ENCODE measurements around the gene MAPK6. TPM values are rescaled to one million over a fixed set of nuclear protein-coding genes. Genes with fewer than 3 reads are reported as not detected.
A peak's percentile ranks its signal among the peaks of the same experiment; 100 is the strongest.

MAPK6 gene
- total RNA-seq, 1 donor from 2014 or later = 98.2 TPM

DNA sequence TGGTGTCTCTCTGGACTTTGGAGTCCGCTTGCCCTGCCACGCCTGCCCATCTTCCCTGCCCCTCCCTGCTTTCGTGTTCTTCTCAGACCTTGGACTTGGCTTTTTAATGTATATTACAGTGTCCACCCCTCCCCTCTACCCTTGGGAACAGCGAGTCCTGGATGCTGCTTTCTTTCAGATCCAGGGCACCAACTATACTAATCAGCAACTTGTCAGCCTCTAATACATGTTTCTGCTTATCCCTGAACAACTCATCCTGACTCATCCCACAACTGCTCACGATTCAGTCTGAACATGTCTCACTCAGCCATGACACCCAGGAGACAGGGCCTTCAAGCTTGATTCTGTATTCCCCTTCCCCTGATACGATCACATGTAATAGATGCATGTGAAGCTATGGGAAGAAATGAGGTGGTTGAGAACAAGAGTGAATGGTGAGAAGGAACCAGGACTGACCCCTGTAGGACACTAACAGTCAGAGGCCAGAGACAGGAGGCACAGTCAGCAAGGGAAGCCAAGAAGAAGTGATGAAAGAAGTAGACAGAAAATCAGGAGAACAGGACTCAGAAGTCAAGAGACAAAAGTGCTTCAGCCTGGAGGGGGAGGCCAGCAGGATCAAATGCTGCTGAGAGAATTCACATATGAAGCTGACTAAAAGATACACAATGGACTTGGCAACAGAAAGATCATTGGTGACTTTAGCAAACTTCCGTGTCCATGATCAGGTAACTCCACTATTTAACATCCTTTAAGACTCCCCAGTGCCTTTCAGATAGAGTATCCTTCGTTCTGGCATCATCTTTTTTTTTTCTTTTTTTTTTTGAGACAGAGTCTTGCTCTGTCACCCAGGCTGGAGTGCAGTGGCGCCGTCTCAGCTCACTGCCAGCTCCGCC lies 58.1 kb downstream of the MAPK6 start:
- DNase-seq (ENCODE audit: low read depth) = peak; percentile 69
- Mint-ChIP-seq H3K4me1 (ENCODE audit: low read depth, unreplicated experiment) (peaks cover 32% of the 10 kb centered on the region), H3K4me3 (ENCODE audit: unreplicated experiment) (no peak overlapping the region), H3K9me3 (ENCODE audit: unreplicated experiment) (no peaks in the 10 kb centered on the region), H3K27me3 (ENCODE audit: low read depth, unreplicated experiment) (no peaks in the 10 kb centered on the region), H3K36me3 (ENCODE audit: low read depth, unreplicated experiment) (no peaks in the 10 kb centered on the region), H3K27ac (ENCODE audit: unreplicated experiment) (peak overlapping the region; percentile 95)
- no peaks in the 10 kb centered on the region for H3K79me2 ChIP-seq (ENCODE audit: insufficient read depth, low read length)
- no peak for FAIRE-seq
- H3K27ac ChIP-seq (ENCODE audit: low read depth, low read length) = peak overlapping the region; percentile 51
- TF ChIP-seq, protein P1, sequence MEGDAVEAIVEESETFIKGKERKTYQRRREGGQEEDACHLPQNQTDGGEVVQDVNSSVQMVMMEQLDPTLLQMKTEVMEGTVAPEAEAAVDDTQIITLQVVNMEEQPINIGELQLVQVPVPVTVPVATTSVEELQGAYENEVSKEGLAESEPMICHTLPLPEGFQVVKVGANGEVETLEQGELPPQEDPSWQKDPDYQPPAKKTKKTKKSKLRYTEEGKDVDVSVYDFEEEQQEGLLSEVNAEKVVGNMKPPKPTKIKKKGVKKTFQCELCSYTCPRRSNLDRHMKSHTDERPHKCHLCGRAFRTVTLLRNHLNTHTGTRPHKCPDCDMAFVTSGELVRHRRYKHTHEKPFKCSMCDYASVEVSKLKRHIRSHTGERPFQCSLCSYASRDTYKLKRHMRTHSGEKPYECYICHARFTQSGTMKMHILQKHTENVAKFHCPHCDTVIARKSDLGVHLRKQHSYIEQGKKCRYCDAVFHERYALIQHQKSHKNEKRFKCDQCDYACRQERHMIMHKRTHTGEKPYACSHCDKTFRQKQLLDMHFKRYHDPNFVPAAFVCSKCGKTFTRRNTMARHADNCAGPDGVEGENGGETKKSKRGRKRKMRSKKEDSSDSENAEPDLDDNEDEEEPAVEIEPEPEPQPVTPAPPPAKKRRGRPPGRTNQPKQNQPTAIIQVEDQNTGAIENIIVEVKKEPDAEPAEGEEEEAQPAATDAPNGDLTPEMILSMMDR (IDR thresholded peaks at IDR 0.05; ENCODE audit: insufficient read depth, low read depth, low read length) = no peak
- TF ChIP-seq EZH2 (IDR thresholded peaks at IDR 0.05; ENCODE audit: insufficient read depth, low read length) = no peak
- H2AFZ ChIP-seq (ENCODE audit: low read depth, low read length) = peak overlapping the region; percentile 70
- peaks cover 11% of the 10 kb centered on the region for H3K4me1 ChIP-seq (ENCODE audit: insufficient read depth, low read length)
- H3K27me3 ChIP-seq (ENCODE audit: insufficient read depth, low read length) = no peaks in the 10 kb centered on the region
- no peaks in the 10 kb centered on the region for H3K36me3 ChIP-seq (ENCODE audit: insufficient read depth, low read length)
- H4K20me1 ChIP-seq (ENCODE audit: insufficient read depth, low read length) = no peaks in the 10 kb centered on the region
- no peaks in the 10 kb centered on the region for H3K9me3 ChIP-seq (ENCODE audit: insufficient read depth, low read depth, low read length)
- no peak overlapping the region for H3K4me3 ChIP-seq (ENCODE audit: insufficient read depth, low read depth, low read length)
- peak overlapping the region; percentile 53 for H3K9ac ChIP-seq (ENCODE audit: low read length)
- peak overlapping the region; percentile 56 for H3K4me2 ChIP-seq (ENCODE audit: low read length)

DNA sequence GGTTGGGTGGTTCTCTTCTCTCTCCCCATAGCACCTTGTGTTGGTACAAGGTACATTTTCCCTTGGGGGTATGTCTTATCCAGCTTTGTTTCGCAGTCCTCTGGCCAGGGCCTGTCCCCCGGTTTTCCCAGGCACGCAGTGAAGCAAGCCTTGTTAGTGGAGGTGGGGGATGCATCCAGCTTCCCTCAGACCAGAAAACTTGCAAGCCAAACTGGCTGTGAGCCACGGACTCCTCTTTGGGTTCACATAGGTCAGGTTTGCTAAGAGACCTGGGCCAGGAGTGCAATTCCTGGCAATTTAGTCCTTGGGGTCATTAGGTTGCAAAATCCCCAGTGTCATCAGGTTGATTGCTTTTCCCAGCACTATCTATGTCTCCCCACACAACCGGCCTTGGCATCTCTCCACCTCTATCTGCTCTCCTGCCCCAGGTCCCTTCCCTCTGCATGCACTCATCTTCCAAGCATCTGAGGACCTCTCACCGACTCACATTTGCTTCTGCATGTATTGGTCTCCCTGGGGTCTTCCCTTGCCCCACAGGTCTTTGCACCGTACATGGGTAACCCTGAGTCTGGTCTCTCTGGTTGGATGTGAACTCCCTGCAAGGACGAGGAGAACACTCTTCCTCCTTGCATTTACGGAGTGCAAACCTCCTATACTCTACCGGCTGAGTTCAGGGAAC lies 59.3 kb downstream of the MAPK6 start:
- Mint-ChIP-seq H3K4me3 (ENCODE audit: unreplicated experiment) (no peak overlapping the region), H3K4me1 (ENCODE audit: low read depth, unreplicated experiment) (peaks cover 32% of the 10 kb centered on the region), H3K9me3 (ENCODE audit: unreplicated experiment) (no peaks in the 10 kb centered on the region), H3K27me3 (ENCODE audit: low read depth, unreplicated experiment) (no peaks in the 10 kb centered on the region), H3K27ac (ENCODE audit: unreplicated experiment) (peak overlapping the region; percentile 95), H3K36me3 (ENCODE audit: low read depth, unreplicated experiment) (no peaks in the 10 kb centered on the region)
- Histone ChIP-seq H3K4me1 (ENCODE audit: insufficient read depth, low read length) (peaks cover 11% of the 10 kb centered on the region), H3K9ac (ENCODE audit: low read length) (no peak overlapping the region), H4K20me1 (ENCODE audit: insufficient read depth, low read length) (no peaks in the 10 kb centered on the region), H3K27me3 (ENCODE audit: insufficient read depth, low read length) (no peaks in the 10 kb centered on the region), H3K4me2 (ENCODE audit: low read length) (no peak overlapping the region), H3K79me2 (ENCODE audit: insufficient read depth, low read length) (no peaks in the 10 kb centered on the region), H3K36me3 (ENCODE audit: insufficient read depth, low read length) (no peaks in the 10 kb centered on the region), H3K27ac (ENCODE audit: low read depth, low read length) (no peak overlapping the region), H3K9me3 (ENCODE audit: insufficient read depth, low read depth, low read length) (no peaks in the 10 kb centered on the region), H3K4me3 (ENCODE audit: insufficient read depth, low read depth, low read length) (no peak overlapping the region), H2AFZ (ENCODE audit: low read depth, low read length) (no peak overlapping the region)
- DNase-seq (ENCODE audit: low read depth) (no peak), FAIRE-seq (no peak)
- TF ChIP-seq, protein P1 (IDR thresholded peaks at IDR 0.05; ENCODE audit: insufficient read depth, low read depth, low read length) = no peak
- TF ChIP-seq EZH2 (IDR thresholded peaks at IDR 0.05; ENCODE audit: insufficient read depth, low read length) = no peak
